ENCODE results near the gene FAM25A. TPM values are rescaled to one million over a fixed set of nuclear protein-coding genes. Genes with fewer than 3 reads are reported as not detected.
"Not testable (repeated sequence)": the region's sequence is repeated elsewhere in the genome, so short reads cannot be mapped to it uniquely, and the experiment has no call there.

The FAM25A gene
- polyA plus RNA-seq, 1 donor: not detected

DNA sequence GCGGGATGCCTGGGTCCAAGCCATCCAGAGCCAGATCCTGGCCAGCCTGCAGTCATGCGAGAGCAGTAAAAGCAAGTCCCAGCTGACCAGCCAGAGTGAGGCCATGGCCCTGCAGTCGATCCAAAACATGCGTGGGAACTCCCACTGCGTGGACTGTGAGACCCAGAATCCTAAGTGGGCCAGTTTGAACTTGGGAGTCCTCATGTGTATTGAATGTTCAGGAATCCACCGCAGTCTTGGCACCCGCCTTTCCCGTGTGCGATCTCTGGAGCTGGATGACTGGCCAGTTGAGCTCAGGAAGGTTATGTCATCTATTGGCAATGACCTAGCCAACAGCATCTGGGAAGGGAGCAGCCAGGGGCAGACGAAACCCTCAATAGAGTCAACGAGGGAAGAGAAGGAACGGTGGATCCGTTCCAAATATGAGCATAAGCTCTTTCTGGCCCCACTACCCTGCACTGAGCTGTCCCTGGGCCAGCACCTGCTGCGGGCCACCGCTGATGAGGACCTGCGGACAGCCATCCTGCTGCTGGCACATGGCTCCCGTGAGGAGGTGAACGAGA is 10.9 kb upstream of the FAM25A start:
- DNase-seq (ENCODE audit: low read depth): peak; percentile 11

DNA sequence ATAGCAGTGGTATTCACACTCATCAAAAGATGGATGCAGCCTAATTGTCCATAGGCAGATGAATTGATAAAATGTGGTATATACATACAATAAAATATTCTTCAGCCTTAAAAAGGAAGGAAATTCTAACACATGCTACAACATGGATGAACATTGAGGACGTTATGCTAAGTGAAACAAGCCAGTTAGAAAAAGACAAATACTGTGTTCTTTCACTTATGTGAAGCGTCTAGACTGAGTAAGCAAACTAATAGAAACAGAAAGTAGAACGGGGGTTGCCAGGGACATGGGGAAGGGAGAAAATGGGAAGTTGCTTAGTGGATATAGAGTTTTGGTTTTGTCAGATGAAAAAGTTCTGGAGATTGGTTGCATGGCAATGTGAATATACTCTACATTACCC is 6.6 kb upstream of the FAM25A start:
- not testable (repeated sequence) for DNase-seq (ENCODE audit: low read depth)

DNA sequence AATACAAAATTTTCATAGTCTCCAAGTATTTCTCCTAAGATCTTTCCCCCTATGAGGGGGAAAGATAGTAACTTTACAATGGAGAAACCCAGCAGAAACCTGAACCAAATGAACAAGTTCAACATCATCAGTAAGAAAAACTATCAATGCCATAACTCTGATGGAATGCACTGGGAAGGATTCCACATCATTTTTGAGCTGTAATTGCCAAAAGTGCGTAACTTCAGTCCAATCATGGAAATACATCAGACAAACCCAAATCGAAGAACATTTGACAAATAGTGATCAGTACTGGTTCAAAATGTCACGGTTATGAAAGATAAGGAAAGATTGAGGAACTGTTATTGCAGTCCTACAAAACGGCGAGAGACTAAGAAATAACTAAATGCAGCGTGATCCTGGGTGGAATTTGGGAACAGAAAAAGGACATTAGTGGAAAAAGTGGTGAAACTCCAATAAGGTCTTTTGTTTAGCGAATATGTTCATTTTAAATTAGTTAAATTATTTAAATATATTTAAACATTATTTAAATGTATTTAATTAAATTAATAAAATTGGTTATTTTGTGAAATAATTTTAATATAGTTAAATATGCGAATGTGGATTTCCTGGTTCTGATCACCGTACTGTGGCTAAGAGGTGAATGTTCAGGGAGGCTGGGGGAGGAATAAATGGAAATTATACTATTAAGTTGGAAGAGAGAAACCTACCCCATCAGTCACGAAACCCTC is 4.9 kb upstream of the FAM25A start:
- not testable (repeated sequence) for DNase-seq (ENCODE audit: low read depth)

DNA sequence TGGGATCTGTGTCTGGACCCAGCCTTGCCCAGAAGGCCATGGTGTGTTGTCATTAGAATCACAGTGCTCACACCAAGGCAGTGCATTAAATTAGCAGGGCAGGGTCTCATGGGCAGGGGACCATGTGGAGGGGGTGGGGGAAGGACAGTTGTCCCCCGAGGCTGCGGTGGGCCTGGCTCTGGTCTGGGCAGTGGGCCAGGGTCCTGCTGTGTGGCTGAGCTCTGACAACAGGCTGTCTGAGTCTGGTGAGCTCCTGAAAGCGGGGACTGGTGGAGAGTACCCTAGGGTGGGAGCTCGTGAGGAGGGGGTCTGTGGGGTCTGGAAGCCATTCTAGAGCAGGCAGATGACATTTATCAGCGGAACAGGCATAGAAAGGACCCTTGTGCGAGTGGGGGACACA is 2.0 kb upstream of the FAM25A start:
- not testable (repeated sequence) for DNase-seq (ENCODE audit: low read depth)

DNA sequence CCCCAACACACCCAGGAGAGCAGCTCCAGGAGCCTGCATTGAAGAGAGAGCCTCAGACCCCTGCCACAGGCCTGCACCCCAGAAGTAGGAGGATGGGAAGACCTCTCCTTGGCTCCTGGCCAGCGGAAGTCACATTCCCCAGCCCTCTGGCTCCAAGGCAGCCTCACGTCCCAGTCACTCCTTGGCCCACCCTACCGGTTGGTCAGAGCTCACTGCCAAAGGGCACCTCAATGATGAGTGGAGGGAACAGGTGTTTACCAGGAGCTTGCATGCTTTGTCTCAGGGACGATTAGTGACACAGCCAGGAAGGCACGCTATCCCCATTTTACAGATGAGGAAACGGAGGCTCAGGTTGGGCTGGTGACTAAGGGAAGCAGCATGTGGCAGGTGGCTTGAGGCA is 1.0 kb upstream of the FAM25A start:
- not testable (repeated sequence) for DNase-seq (ENCODE audit: low read depth)

DNA sequence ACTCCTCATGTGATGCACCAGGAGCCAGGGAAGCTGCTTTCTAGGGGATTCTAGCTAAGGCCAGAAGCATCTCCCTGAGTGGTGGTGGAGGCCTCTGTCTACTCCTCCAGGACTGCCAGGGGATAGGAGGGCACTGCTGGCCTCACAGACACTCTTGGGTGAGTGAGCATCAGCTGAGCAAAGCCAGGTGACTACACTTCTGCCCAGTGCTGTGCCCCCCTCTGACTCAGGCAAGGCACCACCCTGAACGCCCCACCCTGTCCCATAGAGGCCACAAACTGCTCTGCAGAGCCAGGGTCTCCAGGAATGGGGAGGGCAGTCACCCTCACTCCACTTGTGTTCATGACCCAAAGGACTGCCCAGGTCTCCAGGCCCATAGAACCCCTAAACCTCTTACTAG is 590 bp upstream of the FAM25A start:
- not testable (repeated sequence) for DNase-seq (ENCODE audit: low read depth)

DNA sequence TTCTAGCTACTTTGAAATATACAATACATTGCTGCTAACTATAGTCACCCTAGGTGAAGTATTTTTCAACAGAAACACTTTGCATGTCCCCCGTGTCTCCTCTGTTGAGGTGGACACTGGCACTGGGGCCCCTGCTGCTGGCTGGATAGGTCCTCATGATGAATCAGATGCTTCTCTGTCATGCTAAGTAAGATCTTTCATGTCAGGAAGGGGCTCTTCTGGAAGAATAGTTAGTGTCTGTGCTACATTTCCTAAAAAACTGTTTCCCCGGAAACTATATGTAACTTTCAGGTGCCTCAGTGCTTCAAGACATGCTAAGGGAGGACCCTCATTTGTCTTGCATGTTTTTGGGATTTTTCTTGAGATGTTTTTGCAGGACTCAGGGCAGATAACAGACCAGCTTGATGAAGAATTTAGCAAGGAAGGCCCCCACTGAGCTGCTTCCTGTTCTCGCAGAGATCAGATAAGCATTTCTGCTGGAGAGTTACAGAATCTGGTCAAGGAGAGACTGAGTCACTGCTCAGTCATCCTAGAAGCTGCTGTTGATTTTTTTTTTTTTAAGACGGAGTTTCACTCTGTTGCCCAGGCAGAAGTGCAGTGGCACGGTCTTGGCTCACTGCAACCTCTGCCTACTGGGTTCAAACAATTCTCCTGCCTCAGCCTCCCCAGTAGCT is 5.3 kb downstream of the FAM25A start:
- not testable (repeated sequence) for DNase-seq (ENCODE audit: low read depth)

DNA sequence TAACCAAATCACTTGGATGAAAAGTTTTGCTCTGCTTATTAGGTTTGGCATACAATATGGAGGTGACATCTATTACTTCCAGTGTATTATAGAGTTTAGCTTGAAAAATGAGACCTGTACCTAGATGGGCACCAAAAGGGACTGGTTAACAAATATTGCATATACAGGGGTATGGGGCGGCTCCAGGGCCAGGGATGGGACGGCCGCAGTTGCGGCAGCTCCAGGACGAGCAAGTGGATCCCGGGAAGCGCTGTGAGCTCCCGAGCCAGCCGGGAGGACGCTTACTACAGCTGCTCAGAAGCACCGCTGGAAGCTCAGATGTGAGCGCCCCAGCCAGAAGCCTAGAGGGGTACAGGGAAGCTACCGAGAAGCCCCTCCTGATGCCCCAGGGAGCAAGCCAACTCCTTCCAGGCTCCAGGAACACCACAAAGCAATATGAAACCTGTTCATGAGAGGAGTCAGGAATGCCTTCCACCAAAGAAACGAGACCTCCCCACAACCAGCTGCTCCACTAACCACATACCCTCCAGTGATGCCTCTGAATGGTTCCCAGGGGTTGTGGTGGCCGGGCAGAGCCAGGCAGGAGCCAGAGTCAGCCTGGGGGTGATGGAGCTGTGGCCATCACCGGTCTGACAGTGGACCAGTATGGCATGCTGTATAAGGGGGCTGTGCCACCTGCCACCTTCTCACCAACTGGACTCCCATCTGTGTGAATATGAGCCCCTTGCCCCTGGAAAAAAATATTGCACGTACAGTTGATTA is 6.8 kb downstream of the FAM25A start:
- not testable (repeated sequence) for DNase-seq (ENCODE audit: low read depth)

DNA sequence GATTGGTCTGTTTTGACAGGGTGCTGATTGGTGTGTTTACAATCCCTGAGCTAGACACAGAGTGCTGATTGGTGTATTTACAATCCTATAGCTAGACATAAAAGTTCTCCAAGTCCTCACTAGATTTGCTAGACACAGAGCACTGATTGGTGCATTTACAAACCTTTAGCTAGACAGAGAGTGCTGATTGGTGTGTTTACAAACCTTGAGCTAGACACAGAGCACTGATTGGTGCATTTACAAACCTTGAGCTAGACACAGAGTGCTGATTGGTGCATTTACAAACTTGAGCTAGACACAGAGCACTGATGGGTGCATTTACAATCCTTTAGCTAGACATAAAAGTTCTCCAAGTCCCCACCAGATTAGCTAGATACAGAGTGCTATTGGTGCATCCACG is 10.3 kb downstream of the FAM25A start:
- not testable (repeated sequence) for DNase-seq (ENCODE audit: low read depth)

DNA sequence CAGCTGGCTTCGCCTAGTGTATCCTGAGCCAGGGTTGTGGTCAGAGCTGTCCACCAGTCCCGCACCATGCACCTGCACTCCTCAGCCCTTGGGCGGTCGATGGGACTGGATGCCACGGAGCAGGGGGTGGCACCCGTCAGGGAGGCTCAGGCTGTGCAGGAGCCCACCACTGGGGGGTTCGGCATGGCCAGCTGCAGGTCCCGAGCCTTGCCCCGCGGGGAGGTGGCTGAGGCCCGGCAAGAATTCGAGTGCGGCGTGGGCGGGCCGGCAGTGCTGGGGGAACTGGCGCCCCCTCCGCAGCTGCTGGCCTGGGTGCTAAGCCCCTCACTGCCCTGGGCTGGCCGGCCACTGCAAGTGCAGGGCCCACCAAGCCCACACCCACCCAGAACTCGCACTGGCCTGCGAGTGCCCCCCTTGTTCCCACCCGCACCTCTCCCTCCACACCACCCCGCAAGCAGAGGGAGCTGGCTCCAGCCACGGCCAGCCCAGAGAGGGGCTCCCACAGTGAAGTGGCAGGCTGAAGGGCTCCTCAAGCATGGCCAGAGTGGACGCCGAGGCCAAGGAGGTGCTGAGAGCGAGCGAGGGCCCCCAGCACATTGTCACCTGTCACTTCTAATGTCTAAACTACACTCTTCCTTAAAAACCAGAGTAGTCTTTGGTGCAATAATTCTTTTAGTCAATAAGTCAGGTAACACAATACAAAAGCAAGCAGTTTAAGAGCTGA is 11.0 kb downstream of the FAM25A start:
- no peak for DNase-seq (ENCODE audit: low read depth)

DNA sequence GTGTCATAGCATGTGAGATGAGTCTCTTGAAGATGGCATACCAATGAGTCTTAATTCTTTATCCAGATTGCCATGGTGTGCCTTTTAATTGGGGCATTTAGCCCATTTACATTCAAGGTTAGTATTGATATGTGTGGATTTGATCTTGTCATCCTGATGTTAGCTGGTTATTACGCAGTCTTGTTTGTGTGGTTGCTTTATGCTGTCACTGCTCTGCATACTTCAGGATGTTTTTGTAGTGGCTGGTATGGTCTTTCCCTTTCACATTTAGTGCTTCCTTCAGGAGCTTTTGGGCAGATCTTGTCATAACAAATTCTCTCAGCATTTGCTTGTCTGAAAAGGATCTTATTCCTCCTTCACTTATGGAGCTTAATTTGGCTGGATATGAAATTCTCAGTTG is 16.5 kb downstream of the FAM25A start:
- no peak for DNase-seq (ENCODE audit: low read depth)

DNA sequence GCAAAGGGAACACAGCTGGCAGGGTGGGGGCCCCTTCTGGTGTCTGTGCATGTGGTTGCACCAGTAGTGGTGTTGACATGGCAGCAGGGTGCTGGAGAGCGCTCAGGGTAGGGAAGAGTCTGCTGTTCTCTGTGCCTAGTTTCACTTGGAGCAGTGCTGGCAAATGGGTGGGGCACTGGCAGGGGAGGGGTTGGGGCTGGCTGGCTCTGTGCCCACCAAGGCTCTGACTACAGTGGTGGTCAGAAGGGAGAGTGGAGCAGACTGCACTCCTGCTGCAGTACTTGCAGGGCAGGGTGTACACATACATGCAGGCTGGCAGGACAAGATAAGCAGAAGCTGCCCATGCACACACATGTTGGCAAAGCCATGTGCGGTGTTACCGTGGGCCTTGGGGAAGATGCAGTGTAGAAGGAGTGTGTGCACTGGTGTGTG is 18.2 kb downstream of the FAM25A start:
- no peak for DNase-seq (ENCODE audit: low read depth)

DNA sequence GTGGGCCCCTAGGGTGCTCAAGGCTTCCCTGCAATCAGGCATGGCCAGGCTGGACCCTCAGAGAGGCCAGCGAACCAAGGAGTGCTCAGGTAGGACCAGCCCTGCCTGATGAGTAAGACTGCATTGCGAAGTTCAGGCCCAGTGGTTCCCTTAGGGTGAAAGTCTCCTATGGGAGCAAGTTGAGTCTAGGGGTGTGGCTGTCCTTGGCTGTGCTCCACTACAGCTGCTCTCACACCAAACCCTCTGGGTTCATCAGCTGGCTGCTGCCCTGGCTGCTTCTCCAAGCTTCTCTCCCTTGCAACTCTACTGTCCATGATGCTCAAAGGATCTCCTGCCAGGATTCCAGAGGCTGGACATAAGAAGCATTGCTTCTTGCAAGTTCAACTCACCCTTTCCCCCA is 18.7 kb downstream of the FAM25A start:
- DNase-seq (ENCODE audit: low read depth): no peak

DNA sequence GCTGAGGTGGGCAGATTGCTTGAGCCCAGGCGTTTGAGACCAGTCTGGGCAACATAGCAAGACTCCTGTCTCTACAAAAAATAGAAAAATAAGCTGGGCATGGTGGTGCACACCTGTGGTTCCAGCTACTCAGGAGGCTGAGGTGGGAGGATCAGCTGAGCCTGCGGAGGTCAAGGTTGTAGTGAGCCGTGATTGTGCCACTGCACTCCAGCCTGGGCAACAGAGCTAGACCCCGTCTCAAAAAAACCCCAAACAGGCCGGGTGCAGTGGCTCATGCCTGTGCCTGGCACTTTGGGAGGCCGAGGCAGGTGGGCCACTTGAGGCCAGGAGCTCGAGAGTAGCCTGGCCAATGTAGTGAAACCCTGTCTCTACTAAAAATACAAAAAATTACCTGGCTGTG is 23.5 kb downstream of the FAM25A start:
- DNase-seq (ENCODE audit: low read depth): not testable (repeated sequence)

DNA sequence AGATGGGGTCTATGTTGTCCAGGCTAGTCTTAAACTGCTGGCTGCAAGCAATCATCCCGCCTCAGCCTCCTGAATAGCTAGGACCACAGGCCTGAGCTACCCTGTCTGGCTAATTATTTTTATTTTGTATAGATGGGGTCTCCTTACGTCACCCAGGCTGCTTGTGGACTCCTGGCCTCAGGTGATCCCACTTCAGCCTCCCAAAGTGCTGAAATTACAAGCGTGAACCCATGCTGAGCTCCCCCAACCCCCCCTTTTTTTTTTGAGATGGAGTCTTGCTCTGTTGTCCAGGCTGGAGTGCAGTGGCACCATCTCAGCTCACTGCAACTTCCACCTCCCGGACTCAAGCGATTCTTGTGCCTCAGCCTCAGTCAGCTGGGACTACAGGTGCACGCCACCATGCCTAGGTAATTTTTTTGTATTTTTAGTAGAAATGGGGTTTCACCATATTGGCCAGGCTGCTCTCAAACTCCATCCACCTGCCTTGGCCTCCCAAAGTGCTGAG is 25.4 kb downstream of the FAM25A start:
- no peak for DNase-seq (ENCODE audit: low read depth)

DNA sequence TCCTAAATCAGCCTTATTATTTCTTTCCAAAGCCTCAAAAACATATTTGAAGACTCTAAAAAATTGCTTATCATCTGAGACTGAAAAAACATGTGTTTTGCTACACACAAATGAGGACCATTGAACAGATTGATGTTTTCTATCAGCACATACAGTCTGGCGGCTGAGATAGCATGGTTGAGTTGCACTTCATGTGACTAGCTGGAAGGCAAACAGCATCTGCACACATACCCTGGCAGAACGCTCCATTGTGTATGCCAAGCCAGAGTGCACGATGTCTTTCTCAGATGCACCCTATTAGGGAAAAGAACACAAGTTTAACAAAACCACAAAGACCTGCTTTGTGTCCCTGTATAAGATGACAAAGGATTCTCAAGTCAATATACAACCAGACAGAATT is 33.0 kb downstream of the FAM25A start:
- DNase-seq (ENCODE audit: low read depth): no peak

DNA sequence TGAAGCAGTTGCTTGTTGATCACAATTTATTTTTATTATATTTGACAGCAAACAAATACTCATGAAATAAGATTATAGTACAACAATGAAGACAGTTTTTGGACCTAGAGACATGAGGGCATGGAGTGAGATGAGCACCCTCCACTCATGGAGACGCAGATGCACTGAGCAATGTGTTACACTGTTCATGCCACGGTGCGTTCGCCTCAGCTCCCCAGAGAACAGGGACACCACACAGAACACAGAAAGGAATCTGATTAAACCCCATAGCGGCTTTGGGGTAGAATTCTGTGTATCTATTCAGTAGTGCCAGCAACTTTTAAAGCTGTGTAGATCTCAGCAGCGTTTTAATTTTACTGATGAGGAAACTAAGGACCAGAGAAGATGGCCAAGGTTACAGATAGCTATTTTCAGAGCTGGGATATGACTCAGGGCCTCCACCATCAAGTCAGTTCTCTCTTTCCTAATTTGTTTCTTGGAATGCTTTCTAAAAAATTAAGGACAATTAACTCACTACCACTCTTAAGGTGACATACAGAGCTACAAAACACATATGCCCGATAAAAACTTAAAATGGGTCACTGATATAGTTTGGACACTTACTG is 33.6 kb downstream of the FAM25A start:
- no peak for DNase-seq (ENCODE audit: low read depth)

DNA sequence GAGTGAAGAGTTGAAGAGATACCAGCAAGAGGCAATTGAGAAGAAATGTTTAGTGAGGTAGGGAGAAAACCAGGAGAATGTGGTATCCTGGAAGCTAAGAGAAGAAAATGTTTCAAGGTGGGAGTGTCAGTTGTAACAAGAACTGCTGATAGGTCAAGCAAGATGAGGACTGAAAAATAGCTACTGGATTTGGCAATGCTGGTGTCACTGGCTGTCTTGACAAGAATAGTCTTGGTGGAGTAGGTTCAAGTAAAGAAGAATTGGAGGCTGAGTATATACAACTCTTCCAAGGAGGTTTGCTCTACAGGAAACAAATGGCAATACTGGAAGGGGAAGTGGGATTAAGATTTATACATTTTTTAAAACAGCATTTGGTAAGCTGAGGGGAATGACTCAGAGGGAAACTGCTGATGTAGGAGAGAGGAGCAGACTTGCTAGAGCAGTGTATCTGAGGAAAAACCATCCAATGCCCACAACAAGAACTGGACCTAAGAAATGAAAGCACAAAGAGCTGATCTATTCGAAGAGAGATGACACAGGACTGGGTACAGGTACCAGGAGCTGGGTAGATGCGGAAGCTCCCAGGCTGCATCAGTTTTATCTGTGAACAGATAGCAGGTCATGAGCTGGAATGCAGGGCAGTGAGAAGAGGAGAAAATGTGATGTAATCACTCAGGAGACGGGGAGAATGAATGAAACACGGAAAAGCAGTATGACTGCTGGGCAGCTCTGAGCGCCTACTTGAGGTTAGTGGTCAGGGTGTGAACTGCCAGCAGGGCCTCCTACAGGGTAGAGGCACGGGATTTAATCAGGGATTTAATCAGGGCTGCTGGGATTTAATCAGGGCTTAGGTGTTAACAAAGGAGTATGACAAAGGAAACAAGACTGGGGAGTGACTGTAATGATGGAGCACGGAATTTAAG is 34.5 kb downstream of the FAM25A start:
- DNase-seq (ENCODE audit: low read depth): no peak

DNA sequence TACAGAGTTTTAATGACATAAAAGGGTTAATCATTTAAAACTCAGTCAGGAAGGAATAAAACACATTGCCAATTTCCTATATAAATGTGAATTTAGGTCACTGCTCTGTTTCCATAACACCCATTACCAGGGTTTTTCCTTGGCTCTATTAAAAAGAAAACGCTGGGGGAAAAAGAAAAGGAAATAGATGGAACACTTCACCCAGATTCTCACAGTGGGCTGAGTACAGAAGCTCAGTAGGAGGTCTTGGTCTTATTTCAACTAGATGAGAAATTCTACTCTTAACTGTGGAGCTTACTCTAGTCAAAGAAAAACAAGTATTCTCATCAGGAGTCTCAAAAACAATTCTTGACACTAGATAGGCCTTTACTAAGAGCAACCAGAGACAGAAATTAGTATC is 38.1 kb downstream of the FAM25A start:
- no peak for DNase-seq (ENCODE audit: low read depth)

DNA sequence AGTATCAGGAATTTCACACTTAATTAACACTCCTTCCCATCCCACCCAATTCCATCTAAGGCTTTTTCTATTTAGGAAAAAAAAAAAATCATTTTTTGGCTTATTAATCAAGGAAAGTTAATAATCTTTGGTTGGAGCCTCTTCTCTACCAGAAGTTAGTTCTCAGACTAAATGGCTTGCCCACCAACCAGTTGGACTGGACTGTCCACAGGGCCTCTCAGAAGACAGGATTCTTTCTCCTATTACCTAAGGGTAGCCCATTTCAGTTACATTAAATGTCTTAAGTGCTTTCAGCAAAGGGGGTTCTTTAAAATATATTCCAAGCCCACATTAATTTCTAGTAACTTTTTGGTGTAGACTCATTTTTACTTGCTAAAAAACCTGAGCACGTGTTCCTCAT is 39.3 kb downstream of the FAM25A start:
- DNase-seq (ENCODE audit: low read depth): no peak
